Cerebellar cortex (tissue), 1 donor: ENCODE data around the gene CPVL.
"Not testable (repeated sequence)": the region's sequence is repeated elsewhere in the genome, so short reads cannot be mapped to it uniquely, and the experiment has no call there.

ENCODE experiments used
- DNase-seq: peaks from one replicate; pipeline ENCODE4 v3.0.0-alpha.2; 2015; ENCODE audit warnings: low spot score

CPVL gene

DNA sequence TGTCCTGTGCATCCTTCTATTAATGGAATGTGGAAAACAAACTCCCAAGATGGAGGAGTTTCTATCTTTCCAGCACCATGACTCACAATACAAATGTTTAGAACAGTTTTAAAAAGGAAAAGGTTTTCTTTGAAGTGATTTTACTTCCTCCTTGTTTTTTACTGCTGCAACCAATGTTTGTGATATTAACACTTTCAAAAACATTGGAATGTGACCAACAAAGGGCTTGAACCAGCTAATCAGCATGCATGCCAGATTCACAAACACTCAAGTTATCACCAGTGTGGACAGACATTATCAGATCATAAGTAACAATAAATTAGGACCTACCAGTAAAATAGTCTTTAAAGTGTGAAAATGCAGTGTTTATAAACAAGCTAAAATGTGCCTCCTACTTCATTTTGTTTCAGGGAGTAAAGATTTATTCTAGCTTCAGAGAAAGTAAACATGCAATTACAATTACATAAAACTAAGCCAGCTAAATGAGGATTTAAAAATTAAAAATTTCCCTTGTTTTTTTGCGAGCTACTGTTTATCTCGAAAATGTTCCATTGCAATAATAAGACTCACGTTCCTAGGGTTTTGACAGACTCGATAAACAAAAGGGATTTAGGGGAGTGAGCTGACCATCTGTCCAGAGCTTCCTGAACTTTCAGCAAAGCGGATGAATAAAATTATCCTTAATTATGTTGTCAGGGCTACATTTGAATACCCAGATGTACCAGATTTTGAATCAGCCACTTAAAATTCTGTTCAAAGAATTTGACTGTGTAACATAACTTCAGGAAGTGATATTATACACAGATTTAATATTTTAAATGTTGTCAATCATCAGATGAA lies 29.8 kb downstream of the CPVL start:
- DNase-seq, result peak; percentile 60

DNA sequence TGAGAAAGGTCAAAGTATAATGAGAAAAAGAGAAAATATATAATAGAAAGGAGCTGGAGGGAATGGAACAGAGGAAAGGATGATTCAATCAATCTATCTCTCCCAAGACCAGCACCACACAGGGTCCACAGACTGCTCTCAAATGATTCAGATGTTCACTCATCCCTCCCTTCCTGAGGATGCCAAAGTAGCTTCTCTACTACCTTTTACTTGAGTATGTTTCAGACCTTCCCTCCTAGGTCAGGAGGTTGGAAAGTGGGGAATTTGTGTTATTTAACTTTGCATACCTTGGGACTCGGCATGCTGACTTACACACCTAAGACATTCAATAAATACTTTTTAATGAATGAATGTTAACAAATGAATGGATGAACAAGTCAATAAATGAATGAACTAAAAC lies 30.6 kb downstream of the CPVL start:
- DNase-seq, result no peak

DNA sequence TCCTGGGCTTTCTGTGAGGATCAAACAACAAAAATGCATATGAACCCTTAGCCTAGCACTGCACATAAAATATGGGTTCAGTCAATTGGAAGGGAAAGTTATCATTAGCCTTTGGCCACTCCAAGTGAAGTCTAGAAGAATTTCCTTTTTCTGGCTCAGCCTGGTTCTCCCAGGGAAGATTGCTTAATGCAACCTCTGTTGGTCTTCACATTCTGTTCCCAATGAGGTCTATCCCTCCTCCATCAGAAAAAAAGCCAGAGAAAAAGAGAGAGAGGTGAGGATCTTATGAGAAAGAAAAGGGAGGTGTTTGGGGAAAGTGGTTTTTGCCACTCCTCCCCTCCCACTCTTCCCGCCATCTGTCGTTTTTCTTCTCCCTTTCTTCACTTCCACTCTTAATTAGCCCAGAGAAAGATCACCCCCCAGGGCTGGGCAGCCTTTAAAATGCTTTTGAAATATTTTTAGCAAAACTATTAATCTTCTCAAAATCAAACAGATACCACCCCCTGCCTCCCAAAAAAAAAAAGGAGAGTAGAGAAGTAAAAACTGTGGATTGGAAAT lies 31.1 kb downstream of the CPVL start:
- DNase-seq, result no peak

DNA sequence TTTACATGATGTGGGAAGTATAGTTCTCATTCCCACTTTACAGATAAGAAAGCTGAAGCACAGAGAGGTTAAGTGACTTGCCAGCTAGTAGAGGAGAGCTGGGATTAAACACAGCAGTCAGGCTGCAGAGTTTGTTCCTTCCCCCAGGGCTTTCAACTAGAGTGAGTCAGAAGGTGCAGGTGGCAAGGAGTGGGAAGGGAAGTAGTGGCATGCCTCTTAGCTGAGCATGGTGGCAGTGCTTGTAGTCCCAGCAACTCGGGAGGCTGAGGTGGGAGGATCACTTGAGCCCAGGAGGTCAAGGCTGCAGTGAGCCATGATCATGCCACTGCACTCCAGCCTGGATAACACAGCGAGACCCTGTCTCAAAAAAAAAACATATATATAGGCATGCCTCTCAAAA lies 32.1 kb downstream of the CPVL start:
- DNase-seq, result not testable (repeated sequence)

DNA sequence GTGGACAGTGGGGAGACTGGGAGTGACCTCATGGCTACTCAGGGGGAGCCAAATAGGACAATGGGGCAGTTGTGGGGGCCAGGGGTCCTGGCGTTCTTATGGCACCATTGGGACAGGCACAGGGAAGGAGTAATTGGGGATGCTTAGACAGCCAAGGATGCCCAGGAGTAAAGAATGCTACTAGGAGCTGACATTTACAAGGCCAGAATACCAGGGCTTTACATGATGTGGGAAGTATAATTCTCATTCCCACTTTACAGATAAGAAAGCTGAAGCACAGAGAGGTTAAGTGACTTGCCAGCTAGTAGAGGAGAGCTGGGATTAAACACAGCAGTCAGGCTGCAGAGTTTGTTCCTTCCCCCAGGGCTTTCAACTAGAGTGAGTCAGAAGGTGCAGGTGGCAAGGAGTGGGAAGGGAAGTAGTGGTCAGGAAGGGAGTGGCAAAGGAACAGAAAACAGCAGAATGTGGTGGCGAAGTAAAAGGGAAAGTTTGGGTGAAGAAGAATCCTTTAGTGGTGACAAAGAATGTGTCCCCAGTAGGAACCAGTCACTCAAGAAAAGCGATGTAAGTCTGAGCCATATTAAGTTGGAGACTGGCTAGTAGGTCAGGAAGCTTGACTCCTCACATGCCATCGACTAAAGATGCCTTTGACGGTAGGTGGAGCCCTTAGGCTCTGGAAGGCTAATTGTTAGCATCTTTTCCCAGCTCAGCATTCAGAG lies 32.8 kb downstream of the CPVL start:
- no peak for DNase-seq

DNA sequence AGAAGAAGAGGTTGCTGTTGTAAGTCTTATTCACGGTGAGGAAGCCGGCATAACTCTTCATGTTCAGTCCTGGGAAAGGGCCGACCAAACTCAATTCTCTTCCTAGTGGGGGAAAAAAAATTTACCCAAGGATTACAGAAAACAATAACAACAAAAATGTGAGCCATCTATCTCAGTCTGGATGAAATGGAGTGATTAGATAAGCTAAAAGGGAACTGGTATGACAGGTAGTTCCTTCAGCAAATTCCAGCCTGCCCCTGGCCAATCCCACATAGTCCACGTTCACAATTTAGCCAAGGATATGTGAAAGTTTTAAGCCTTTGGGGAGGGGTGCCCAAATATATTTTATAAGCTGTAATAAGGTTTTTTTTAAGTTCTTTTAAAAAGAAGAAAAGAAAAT lies 33.6 kb downstream of the CPVL start:
- DNase-seq, result no peak

DNA sequence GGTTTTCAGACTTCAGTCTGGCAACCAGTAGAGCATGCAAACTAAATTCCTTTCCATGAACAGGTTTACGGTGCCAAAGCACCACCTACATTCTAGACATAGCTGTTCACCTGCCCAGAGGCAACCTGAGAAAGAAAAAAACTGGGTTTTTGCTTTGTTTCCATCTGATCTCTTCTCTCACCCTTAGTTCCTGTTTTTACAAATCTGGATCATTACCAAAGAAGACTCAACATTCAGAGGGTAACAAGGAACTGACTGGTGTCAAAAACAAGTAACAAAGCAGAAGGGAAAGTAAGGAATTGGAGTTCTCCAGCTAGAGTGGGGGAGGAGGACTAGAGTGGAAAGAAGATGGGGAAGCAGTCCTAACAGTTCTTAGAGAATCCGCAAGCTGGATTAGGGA lies 36.4 kb downstream of the CPVL start:
- DNase-seq, result no peak

DNA sequence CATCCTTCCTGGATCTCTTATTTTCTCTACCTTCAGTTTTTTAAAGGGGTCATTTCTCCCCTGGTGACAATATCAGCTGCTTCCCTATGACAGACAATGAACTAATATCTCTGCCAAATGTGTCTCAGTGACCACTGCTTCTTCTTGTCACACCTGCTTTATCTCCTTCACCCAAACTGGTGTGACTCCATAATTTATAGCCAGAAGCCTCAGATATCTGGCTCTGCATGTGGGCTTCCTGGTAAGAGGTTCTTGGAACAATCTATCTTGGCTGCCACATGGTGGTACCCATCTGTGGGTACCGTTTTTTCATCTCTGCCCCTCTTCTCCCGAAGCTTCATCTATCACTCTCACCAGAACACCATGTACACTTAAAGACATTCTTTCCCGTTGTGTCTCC lies 37.0 kb downstream of the CPVL start:
- DNase-seq, result no peak

DNA sequence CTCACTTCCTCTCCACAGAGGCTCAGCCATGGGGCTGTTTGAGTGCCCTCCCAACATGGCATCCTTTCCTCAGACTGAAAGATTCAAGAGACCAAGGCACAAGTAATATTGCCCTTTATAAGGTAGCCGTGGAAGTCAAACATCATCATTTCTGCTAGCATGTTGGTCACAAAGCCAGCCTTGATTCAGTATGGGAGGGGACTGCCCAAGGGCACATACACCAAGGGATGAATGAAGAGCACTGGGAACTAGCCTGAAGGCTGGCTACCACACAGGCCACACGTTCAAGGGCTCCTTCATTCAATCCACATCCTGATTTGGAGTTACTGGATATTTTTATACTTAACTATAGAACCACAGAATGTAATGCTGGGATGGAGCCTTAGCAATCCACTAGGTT lies 39.3 kb downstream of the CPVL start:
- DNase-seq, result no peak

DNA sequence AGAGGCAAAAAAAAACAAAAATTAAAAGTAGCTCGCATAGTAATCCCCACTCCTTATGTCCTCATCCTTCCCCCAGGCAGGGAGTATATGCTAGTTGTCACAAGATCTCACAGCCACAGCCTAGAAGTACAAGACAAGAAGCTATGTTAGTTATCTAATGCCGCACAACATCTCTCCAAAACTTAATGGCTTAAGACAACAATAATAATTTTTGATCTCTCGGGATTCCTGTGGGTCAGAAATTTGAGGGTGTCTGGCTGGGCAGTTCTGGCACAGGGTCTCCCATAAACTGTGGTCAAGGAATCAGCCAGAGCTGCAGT lies 39.7 kb downstream of the CPVL start:
- no peak for DNase-seq

DNA sequence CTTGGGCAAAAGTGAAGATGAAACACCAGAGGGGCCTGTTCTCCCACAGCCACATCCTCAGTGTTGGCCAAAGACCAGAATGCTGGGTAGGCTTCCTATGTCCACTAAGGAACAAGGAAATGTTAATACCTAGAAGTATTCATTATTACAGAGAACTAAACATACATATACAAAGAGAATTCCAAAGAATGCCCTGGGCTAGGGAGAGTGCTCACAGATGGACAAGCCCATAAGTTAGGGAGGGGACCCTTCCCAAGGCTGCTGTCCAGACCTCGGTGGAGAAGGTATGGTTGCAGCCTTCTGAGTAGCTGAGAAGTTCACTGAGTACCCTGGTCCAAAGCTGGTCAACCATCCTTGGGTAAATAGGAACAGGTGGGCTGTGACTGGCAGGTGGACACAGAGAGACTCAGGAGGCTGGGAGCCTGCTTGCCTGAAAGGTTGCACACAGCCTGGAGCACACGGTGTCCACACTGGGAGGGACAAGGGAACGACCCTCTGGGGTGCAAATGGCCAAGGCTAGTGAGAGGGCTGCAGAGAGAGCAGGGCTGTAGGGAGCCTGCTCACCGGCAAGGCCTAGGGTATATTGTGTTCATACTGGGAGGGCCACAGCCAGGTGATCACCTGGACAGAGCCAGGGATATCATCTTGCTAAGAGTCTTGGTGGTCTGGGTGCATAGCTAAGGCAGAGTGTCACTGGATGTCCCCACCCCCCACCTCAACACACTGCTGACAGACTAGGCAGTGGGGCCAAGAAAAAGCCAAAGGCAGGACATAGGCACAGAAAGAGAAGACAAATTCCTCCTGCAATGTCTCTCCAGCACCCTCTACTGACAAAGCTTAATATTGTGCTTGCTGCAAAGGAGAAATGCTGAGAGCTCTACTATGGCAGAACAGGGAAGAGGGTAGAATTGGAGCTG lies 40.3 kb downstream of the CPVL start:
- DNase-seq, result peak; percentile 80

DNA sequence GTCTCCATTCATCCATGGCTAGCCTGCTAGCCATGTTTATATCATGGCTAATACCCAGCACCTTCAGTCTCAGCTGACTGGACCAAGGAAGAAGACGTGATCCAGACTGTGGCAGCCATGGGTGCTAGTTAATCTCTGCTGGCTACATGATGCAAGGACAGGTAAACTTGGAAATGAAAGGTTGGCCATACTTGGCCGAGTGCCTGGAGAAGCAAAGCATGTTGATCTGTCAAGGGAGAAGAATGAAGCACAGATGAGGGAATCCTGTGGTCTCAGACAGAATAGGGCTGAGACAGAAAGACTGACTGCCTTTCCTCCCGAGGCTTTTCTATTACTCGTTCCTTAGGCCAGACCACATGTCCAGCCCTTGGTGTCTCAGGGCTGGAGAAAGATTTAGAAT lies 41.1 kb downstream of the CPVL start:
- DNase-seq, result no peak

DNA sequence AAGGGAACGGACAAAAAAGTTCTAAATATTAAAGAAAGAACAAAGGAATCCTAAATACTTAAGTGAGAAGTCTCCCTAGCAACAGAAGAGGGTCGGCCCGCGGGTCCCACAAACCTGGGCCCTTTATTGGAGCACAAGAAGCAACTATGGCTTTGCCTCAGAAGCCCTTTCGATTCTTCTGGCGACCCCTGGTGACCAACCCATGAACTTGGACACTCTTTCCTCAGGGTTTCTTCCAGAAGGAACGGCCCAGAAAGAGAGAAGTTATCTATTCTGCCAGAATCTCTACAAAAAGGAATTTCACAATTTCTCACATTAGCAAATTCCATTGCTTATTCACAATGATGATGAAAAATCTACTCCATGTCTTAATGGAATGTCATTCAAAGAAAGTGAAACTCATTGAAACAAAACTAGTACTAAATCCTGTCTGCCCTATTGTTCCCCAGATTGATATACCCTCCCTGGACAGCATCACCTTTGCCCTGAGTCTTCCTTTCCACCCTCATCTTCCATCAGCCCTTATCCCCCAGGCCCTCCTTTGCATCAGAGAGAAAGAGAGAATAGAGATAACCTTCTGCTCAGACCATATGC lies 43.7 kb downstream of the CPVL start:
- no peak for DNase-seq

DNA sequence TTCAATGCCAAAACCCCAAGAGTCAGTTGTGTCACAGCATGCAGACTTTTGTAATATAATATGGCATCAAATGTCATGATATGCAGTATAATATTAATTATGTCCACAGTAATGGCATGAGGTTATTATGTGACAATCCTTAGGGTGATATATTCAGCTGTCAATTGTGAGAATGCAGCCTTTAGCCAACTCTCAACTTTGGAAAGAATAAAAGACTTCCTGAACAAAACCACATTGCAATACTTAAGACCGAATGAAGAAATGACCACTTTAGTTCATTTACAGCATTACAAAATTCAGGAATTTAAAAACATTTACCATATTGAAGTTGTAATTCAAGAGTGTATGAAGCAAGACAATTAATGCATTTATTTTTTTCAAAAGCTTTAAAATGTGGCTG lies 45.4 kb downstream of the CPVL start:
- no peak for DNase-seq

DNA sequence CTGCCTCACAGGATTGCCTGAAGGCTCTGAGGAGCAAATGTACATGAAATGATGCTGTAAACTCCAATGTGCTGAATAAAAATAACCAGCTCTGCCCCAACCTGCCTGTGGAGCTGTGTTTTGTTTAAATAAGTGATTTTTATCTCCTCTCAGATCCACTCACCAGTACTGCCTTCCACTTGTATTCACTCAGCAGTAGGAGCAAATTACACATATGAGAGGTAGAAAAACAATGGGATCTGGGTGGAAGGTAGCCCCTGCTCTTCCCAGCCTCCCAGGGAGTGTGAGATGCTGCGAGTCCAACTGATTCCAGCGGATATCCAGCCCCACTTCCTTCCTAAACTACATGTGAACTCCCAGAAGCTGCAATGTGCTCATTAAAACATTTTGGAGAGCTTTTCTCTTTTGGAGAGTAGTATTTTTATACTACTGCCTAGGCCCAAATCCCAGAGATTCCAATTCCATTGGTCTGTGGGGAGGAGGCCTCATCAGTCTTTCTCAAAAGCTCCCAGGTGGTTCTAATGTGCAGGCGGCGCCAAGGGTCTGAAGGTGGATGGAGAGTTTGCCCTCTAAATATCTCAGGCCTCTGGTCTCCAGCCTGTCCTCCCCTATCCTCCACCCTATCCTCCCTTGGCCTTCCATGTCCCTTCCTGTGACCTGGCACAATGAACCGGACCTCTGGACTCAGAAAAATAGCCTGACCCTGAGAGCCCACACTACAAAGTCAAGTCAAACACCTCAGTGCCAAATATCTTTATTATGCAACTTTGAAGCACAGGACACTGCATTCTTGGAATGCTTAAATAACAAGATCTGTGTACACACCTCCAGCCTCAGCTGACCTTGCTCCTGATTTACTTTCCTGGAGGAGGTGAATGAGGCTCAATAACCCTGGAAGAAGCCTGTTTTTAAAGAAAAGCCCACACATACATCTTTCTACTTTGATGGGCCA lies 46.2 kb downstream of the CPVL start:
- DNase-seq, result no peak

DNA sequence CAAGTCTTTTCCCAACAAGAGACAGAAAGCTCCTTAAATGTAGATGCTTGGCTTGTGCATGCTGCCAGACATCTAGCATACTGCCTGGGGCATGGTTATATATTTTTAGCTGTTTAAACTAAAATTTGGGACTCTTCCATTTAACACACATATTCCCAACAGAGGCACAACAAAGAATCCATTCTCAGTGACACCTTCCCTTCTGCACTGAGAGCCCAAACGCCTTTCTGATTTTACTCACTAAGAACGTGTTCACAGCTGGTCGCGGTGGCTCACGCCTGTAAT lies 49.9 kb downstream of the CPVL start:
- no peak for DNase-seq

DNA sequence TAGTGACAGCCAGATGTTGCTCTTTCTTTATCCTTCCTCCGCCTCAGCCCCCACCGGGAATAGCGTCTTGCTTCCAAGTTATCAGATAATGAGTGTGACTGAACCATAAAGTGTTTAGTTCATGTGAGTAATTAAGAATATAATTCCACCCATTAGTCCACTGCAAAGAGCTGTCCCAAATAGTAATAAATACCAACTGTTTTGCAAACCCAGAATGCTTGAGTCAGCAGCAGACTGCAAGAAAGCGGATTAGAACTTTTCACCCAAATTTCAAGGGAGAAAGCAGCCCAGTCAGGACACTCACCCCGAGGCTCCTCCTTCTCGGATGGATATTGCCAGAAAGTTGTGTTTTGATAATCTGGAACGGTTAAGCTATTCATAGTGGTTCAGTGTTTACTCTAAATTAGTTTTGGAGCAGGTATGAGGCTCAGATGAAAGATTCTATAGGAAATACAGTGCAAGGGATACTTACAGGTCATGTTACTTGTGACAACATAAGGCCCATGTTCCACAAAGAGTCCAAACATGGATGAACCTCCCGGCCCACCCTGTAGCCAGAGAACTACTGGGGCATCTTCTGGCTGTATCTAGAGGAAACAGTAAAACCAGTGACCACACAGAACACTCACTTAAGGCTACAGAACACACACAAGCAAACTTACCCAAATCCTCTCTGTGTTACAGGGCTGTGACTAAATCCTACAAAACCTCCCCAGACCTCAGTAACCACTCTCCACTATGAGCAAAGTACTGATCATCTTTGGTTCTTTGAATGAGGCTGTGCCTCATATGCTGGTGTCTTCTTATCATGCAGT lies 50.5 kb downstream of the CPVL start:
- no peak for DNase-seq

DNA sequence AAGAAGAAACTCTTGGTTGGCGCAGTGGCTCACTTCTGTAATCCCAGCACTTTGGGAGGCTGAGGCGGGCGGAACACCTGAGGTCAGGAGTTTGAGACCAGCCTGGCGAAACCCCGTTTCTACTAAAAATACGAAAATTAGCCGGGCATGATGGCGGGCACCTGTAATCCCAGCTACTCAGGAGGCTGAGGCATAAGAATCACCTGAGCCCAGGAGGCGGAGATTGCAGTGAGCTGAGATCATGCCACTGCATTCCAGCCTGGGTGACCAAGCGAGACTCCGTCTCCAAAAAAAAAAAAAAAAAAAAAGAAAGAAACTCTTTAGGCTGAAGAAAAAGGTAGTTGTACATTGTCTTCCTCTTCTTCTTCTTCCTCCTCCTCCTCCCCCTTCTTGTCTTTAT lies 53.2 kb downstream of the CPVL start:
- DNase-seq, result not testable (repeated sequence)

DNA sequence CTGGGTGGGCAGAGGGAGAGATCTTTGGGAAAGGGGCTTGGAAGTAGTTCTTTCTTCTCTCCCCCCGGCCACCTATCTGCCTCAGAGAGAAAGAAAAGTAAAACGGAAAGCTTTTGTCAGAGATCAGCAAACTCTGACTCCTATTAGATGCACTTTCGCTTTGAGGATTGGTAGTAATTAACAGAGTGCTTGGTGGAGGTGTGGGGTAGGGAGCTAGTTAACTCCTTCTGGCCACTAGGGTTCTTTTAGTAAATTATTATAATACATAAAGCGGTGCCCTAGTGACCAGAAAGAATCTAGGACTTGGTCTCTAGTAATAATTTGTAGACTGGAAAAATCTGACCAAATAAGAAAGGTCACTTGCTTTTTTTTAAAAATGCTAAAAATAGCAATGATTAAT lies 54.6 kb downstream of the CPVL start:
- DNase-seq, result no peak
